ENCODE data around the gene KLF16.

The KLF16 gene

GRCh38 chr19:1871630-1872029 lies 8.3 kb upstream of the KLF16 start:
- in situ Hi-C loops (cut with MboI; ENCODE audit: low sequenced_read_pairs), result no loop called here

- in situ Hi-C loops (cut with MboI; ENCODE audit: low sequenced_read_pairs), result no loop called here
These were observed 7.8 kb upstream of the KLF16 start for GRCh38 chr19:1871140-1871597.

GRCh38 chr19:1868971-1869370 lies 5.6 kb upstream of the KLF16 start:
- in situ Hi-C loops (cut with MboI; ENCODE audit: low sequenced_read_pairs), result no loop called here

- in situ Hi-C loops (cut with MboI; ENCODE audit: low sequenced_read_pairs), result no loop called here
These were observed 4.0 kb upstream of the KLF16 start for GRCh38 chr19:1867349-1867724.

- in situ Hi-C loops (cut with MboI; ENCODE audit: low sequenced_read_pairs), result no loop called here
These were observed 3.4 kb upstream of the KLF16 start for GRCh38 chr19:1866693-1867348.

GRCh38 chr19:1865172-1866010 lies 2.0 kb upstream of the KLF16 start:
- in situ Hi-C loops (cut with MboI; ENCODE audit: low sequenced_read_pairs), result no loop called here

GRCh38 chr19:1864480-1865171 lies 1.2 kb upstream of the KLF16 start:
- in situ Hi-C loops (cut with MboI; ENCODE audit: low sequenced_read_pairs), result no loop called here

- in situ Hi-C loops (cut with MboI; ENCODE audit: low sequenced_read_pairs), result no loop called here
These were observed 480 bp upstream of the KLF16 start for GRCh38 chr19:1863638-1864479.

GRCh38 chr19:1862424-1863327 lies 703 bp downstream of the KLF16 start:
- in situ Hi-C loops (cut with MboI; ENCODE audit: low sequenced_read_pairs), result no loop called here

- in situ Hi-C loops (cut with MboI; ENCODE audit: low sequenced_read_pairs), result no loop called here
These were observed 1.3 kb downstream of the KLF16 start for GRCh38 chr19:1862068-1862423.

- in situ Hi-C loops (cut with MboI; ENCODE audit: low sequenced_read_pairs), result no loop called here
These were observed 1.8 kb downstream of the KLF16 start for GRCh38 chr19:1861599-1862031.

GRCh38 chr19:1860821-1861598 lies 2.4 kb downstream of the KLF16 start:
- in situ Hi-C loops (cut with MboI; ENCODE audit: low sequenced_read_pairs), result no loop called here

GRCh38 chr19:1860042-1860775 lies 3.2 kb downstream of the KLF16 start:
- in situ Hi-C loops (cut with MboI; ENCODE audit: low sequenced_read_pairs), result no loop called here

GRCh38 chr19:1859331-1859781 lies 4.0 kb downstream of the KLF16 start:
- in situ Hi-C loops (cut with MboI; ENCODE audit: low sequenced_read_pairs), result no loop called here

GRCh38 chr19:1858412-1859081 lies 4.8 kb downstream of the KLF16 start:
- in situ Hi-C loops (cut with MboI; ENCODE audit: low sequenced_read_pairs), result no loop called here

- in situ Hi-C loops (cut with MboI; ENCODE audit: low sequenced_read_pairs), result no loop called here
These were observed 5.6 kb downstream of the KLF16 start for GRCh38 chr19:1857648-1858326.

All from HL-60/S4 treated with retinoic acid at 250 ng/mL for 4 days and 3 days (cell line).